ENCODE data around the gene RFWD3. TPM values are rescaled to one million over a fixed set of nuclear protein-coding genes. Genes with fewer than 3 reads are reported as not detected.

RFWD3 gene
- polyA plus RNA-seq, 1 experiment, result 13.4 TPM

DNA sequence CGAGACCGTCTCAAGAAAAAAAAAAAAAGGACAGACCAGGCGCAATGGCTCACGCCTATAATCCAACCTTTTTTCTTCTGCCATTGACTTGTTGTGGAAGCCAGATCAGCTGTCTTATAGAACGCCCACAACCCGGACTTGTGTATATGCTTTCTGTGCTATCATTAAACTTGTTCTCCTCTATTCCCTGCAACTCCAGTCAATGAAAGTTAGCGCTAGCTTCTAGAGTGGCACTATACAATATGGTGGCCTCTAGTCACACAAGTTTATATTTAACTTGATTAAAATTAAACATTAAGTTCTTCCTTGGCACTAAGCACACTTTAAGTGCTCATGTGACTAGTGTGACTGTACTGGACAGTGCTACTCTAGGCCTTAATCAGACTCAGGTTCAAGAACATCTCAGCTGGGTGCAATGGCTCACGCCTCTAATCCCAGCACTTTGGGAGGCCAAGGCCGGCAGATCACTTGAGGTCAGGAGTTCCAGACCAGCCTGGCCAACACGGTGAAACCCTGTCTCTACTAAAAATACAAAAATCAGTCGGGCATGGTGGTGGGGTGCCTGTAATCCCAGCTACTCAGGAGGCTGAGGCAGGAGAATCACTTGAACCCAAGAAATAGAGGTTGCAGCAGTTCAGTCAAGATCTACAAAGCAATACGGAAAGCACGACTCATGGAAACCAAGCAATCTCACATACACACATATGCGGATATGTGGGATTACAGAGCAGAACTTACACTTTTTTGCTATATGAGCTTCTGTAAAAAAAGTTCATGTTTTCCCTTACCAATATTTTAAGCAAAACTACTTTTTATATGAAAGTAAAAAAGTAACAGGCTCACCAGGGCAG is 41.0 kb downstream of the RFWD3 start:
- TF ChIP-seq, protein P1, sequence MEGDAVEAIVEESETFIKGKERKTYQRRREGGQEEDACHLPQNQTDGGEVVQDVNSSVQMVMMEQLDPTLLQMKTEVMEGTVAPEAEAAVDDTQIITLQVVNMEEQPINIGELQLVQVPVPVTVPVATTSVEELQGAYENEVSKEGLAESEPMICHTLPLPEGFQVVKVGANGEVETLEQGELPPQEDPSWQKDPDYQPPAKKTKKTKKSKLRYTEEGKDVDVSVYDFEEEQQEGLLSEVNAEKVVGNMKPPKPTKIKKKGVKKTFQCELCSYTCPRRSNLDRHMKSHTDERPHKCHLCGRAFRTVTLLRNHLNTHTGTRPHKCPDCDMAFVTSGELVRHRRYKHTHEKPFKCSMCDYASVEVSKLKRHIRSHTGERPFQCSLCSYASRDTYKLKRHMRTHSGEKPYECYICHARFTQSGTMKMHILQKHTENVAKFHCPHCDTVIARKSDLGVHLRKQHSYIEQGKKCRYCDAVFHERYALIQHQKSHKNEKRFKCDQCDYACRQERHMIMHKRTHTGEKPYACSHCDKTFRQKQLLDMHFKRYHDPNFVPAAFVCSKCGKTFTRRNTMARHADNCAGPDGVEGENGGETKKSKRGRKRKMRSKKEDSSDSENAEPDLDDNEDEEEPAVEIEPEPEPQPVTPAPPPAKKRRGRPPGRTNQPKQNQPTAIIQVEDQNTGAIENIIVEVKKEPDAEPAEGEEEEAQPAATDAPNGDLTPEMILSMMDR (IDR thresholded peaks at IDR 0.05; ENCODE audit: low read depth, low read length), result no peak
- no peaks in the 10 kb centered on the region for H3K27me3 ChIP-seq (ENCODE audit: control insufficient read depth, insufficient read depth, low read length)
- ChIA-PET CTCF (interaction anchor here (0.5 to 0.6 kb wide), 2 partner anchors 237 to 1473 kb away, joined by 4 to 6 read pairs; no protein-coding TSS in a partner anchor), POLR2A (interaction anchor here (1.3 kb wide), 1 partner anchor 18 kb away, joined by 4 read pairs; the partner anchor contains the start of gene GLG1)
- H3K9me3 ChIP-seq (ENCODE audit: control insufficient read depth, insufficient read depth, low read length), result no peaks in the 10 kb centered on the region
- DNase-seq (ENCODE audit: low read depth, low spot score), result no peak
- H3K4me3 ChIP-seq (ENCODE audit: low read depth, low read length), result no peak overlapping the region
- no peak overlapping the region for H3K27ac ChIP-seq (ENCODE audit: low read depth, low read length)

DNA sequence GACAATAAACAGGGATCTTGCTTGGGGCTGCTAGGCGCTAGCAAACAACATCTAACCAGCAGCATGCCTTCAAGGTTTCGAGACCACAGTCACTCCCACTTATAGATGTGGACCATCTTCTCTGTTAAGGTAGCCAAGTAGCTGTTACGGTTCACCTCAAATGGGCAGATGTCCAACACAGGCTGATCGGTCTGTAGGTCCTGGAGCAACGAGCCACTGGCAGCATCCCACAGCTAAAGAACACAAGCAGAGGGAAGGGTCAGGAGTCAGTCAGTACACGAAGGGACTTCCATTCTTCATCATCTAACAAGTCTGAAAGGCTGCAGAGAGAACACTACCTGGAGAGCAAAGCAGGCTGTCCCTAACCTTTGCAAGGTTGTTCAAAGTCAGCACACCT is 42.8 kb downstream of the RFWD3 start:
- ChIA-PET POLR2A (no interaction called here), CTCF (interaction anchor here (2.4 kb wide), 1 partner anchor 117 kb away, joined by 8 read pairs; no protein-coding TSS in a partner anchor)
- Histone ChIP-seq H3K27me3 (ENCODE audit: control insufficient read depth, insufficient read depth, low read length) (no peaks in the 10 kb centered on the region), H3K27ac (ENCODE audit: low read depth, low read length) (no peak overlapping the region), H3K4me3 (ENCODE audit: low read depth, low read length) (no peak overlapping the region), H3K9me3 (ENCODE audit: control insufficient read depth, insufficient read depth, low read length) (no peaks in the 10 kb centered on the region)
- TF ChIP-seq, protein P1 (IDR thresholded peaks at IDR 0.05; ENCODE audit: low read depth, low read length), result no peak
- no peak for DNase-seq (ENCODE audit: low read depth, low spot score)

DNA sequence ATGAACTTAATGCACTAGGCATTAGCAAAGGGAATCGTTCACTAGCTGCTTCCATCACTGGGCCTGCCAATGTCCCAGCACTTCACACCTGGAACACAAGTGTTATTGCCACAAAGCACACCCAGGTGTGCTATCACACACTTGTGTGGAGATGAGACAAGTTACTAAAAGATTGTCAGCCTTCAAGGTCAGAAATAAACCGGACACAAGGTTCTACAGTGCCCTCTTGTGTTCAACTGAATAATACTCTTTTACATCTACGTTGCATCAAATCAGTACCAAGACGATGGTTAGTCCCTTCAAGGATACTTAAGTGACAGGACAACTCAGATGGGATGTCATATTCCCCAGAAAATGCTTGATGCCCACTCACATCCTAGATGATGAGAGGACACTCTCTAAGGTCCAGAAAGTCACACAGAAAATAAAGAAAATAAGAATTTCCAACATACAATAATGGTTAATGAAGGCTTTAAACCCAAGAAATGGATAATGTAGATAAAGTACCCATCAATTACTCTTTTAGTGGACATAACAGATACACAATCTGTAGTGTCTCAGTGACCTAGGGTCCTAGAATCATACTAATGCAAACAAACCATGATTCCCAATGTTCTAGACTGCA is 43.4 kb downstream of the RFWD3 start:
- CTCF ChIA-PET, result interaction anchor here (0.6 to 2.4 kb wide), 25 partner anchors 9 to 316 kb away, joined by 3 to 9 read pairs (median 4); partner anchors contain the start of gene GLG1

DNA sequence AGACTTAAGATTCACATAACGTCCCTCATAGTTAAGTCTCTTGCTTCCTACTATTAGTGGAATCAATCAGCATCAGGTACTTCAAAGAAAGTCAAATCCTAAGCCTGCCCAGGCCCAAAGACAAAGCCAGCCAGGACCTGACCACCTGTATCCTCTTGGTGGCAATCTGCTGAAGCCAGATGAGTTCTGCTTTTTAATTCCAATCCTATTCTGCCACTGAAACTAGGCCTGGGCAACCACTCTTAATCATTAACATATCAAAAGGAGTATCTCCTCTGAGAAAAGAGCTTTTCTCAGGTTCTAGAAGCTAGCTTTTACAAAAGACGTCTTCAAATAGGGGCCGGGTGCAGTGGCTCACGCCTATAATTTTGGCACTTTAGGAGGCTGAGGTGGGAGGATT is 44.7 kb downstream of the RFWD3 start:
- Histone ChIP-seq H3K27me3 (ENCODE audit: control insufficient read depth, insufficient read depth, low read length) (no peaks in the 10 kb centered on the region), H3K4me3 (ENCODE audit: low read depth, low read length) (no peak overlapping the region), H3K9me3 (ENCODE audit: control insufficient read depth, insufficient read depth, low read length) (no peaks in the 10 kb centered on the region), H3K27ac (ENCODE audit: low read depth, low read length) (no peak overlapping the region)
- DNase-seq (ENCODE audit: low read depth, low spot score), result no peak
- TF ChIP-seq, protein P1 (IDR thresholded peaks at IDR 0.05; ENCODE audit: low read depth, low read length), result no peak
- POLR2A ChIA-PET, result no interaction called here
- CTCF ChIA-PET, result interaction anchor here (0.8 to 2.4 kb wide), 14 partner anchors 10 to 312 kb away, joined by 3 to 9 read pairs (median 4); partner anchors contain the start of gene GLG1

More for the DNA sequence above, 43.4 kb downstream of the RFWD3 start:
- POLR2A ChIA-PET, result no interaction called here
- H3K4me3 ChIP-seq (ENCODE audit: low read depth, low read length), result no peak overlapping the region
- H3K9me3 ChIP-seq (ENCODE audit: control insufficient read depth, insufficient read depth, low read length), result no peaks in the 10 kb centered on the region
- H3K27ac ChIP-seq (ENCODE audit: low read depth, low read length), result no peak overlapping the region
- DNase-seq (ENCODE audit: low read depth, low spot score), result peak; percentile 27
- TF ChIP-seq, protein P1 (IDR thresholded peaks at IDR 0.05; ENCODE audit: low read depth, low read length), result peak; percentile 66
- H3K27me3 ChIP-seq (ENCODE audit: control insufficient read depth, insufficient read depth, low read length), result no peaks in the 10 kb centered on the region

All from AG04450 (cell line).